ENCODE results near the gene PHAX.

- TF ChIP-seq POLR2A (IDR thresholded peaks at IDR 0.05; ENCODE audit: low read depth, low read length) (no peak), POLR2AphosphoS5 (IDR thresholded peaks at IDR 0.05; ENCODE audit: low read depth, low read length) (no peak), TAF1 (IDR thresholded peaks at IDR 0.05; ENCODE audit: low read depth, low read length) (no peak), SPI1 (IDR thresholded peaks at IDR 0.05; ENCODE audit: low read depth, low read length) (no peak)
Measured at GRCh38 chr5:126591549-126591948, 9.2 kb upstream of the PHAX start.

Data from GM12891 (cell line).